Measurements from ENCODE around the gene LY6G5C.

DNA sequence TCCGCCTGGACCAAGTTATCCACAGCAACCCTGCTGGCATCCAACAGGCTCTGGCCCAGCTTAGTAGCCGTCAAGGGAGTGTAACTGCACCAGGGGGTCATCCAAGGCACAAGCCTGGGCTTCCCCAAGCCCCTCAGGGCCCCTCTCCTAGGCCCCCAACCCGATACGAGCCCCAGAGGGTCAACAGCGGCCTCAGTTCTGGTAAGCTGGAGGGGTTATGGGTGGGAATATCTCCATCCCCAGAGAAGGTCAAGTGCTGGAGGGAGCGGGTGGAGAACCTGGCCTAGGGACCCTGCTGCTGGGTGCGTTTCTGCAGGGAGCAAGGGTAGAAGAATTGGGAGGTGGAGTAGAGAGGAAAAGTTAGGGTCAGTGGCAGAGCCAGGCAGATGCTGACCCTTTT is 47.4 kb downstream of the LY6G5C start:
- TF ChIP-seq ELF4 (IDR thresholded peaks at IDR 0.05) (no peak), SP1 (IDR thresholded peaks at IDR 0.05) (no peak)

All from HEK293T (cell line).